Bronchial epithelial cell (primary cell): Measurements from ENCODE around the gene BCAR3. TPM values are rescaled to one million over a fixed set of nuclear protein-coding genes. Genes with fewer than 3 reads are reported as not detected.
A peak's percentile ranks its signal among the peaks of the same experiment; 100 is the strongest.

Experiments
- DNase-seq: peaks from one replicate; pipeline ENCODE4 v3.0.0-alpha.2; 2010; ENCODE audit warnings: low read depth
- FAIRE-seq: peaks from 2 replicates; lab custom pipeline; 2011; peaks lifted over from hg19 to GRCh38; lab: Jason Lieb, UNC
- H3K27me3 ChIP-seq: 2 replicates; pipeline ENCODE4 v1.5.1; 2011; ENCODE audit warnings: low read length; ENCODE audit not compliant: control insufficient read depth, insufficient read depth
- H3K36me3 ChIP-seq: 2 replicates; pipeline ENCODE4 v1.5.1; 2011; ENCODE audit warnings: low read length; ENCODE audit not compliant: control insufficient read depth, insufficient read depth
- H3K4me3 ChIP-seq: 2 replicates; pipeline ENCODE4 v1.5.1; 2011; ENCODE audit warnings: mild to moderate bottlenecking, low read depth, low read length, control low read depth
- CTCF ChIP-seq: IDR thresholded peaks from 2 replicates; pipeline ENCODE4 v1.5.1; 2011; ENCODE audit warnings: mild to moderate bottlenecking, moderate library complexity, low read length, control low read depth, inconsistent platforms; ENCODE audit not compliant: insufficient read depth, severe bottlenecking
- total RNA-seq: library from RNA; depleted of rRNA; stranded (reverse); fragments of >200 nt; gene quantifications from 2 replicates; pipeline ENCODE4 v1.2.1, GENCODE V29; 2014

BCAR3 gene
- total RNA-seq, 1 donor from 2014 or later = 69.5 TPM

DNA sequence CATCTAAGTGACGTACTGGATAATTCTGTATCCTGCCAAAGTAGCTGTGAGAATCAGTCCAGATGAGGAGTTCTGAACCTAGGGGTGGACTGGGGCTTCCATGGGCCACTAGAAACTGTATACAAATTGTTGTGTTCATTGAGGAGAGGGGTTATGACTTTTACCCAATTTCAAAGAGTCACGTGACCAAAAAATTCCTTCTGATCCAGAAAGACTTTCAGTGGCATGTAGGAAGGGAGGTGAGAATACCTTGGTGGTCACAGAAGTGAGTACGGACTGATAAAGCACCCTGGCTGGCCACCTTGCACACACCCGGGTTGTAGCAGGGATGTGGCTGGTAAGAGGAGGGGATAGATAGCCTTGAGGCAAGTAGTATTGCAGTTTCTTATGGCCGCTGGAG is 60.4 kb downstream of the BCAR3 start:
- H3K27me3 ChIP-seq = no peaks in the 10 kb centered on the region
- FAIRE-seq (no peak), DNase-seq (no peak)
- no peak overlapping the region for H3K4me3 ChIP-seq
- H3K36me3 ChIP-seq = peaks cover 4% of the 10 kb centered on the region
- no peak for TF ChIP-seq CTCF

GRCh38 chr1:93620841-93621210 is 60.8 kb downstream of the BCAR3 start:
- TF ChIP-seq CTCF = peak; percentile 4
- DNase-seq (peak; percentile 50), FAIRE-seq (no peak)
- Histone ChIP-seq H3K4me3 (no peak overlapping the region), H3K27me3 (no peaks in the 10 kb centered on the region), H3K36me3 (peaks cover 4% of the 10 kb centered on the region)

- H3K36me3 ChIP-seq = peaks cover 4% of the 10 kb centered on the region
- no peak for FAIRE-seq
- H3K4me3 ChIP-seq = no peak overlapping the region
- no peak for DNase-seq
- TF ChIP-seq CTCF = no peak
- no peaks in the 10 kb centered on the region for H3K27me3 ChIP-seq
Measured at GRCh38 chr1:93620172-93620840, 61.3 kb downstream of the BCAR3 start.

DNA sequence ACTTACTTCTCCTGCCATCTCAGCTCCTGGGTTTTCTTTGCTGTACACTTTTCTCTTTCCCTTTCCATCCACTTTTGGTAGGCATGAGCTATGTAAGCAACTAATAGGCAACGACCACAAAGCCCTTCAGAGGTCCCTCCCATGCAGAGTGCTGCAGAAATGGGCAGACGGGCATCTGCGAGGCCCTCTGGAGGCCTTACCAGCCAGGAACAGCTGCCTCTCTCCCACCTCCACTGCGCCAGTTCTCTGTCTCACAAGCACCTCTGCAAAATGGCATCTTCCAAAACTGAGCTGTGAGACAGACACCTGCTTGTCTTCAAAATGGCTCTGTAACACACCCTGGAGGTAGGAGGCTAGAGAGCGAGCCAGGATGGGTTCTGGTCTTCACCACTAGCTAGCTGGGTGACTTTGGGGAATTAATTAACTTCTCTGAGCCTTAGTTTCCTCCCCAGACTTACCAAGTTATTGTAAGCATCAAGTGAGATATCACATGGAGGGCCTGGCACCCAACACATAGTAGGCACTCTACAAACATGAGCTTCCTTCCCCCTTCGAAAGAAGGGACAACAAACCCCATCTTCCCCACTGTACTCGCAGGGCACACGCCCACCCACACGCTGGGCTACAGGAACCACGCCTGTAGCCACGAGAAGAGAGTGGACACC is 62.0 kb downstream of the BCAR3 start:
- FAIRE-seq (no peak), DNase-seq (no peak)
- peaks cover 4% of the 10 kb centered on the region for H3K36me3 ChIP-seq
- no peak overlapping the region for H3K4me3 ChIP-seq
- no peak for TF ChIP-seq CTCF
- no peaks in the 10 kb centered on the region for H3K27me3 ChIP-seq

DNA sequence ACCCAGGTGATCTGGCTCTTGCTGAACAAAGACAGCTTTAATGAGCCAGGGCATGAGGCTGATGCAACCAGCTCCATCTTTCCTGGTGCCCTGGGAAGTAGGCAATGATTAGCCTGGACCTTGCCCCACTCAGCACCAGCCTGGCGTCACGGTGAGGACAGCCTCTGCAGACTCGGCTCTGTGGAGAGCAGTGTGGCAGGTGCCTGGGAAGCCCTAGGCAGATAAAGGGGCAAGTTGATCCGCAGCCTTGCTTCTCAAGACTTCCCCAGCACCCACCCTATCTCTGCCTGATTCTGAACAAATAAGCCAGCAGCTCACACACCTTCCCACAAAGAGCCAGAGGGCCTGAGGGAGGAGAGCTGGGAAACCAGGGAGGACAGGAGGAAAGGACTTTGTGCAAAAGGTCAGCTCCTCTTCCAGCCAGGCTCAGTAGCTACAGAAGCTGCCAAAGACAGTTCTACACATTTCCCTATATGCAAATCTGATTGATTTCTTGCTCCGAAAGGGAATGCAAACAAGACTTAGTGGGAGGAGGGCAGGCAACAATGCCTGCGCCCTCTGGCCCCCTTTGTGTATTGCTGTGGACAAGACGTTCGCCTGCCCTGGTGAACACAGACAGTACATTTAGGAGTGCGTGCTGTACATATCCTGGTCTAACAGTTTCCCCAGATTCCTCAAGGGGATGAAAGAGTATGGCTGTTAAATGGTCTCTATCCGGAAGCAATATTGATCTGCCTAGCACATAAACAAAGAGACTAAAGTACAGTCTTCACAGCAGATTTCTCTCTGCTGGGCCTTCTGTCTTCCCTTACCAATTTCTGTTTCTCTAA is 63.8 kb downstream of the BCAR3 start:
- no peaks in the 10 kb centered on the region for H3K27me3 ChIP-seq
- FAIRE-seq (no peak), DNase-seq (no peak)
- H3K36me3 ChIP-seq = peaks cover 4% of the 10 kb centered on the region
- TF ChIP-seq CTCF = no peak
- no peak overlapping the region for H3K4me3 ChIP-seq
